Stimulated activated CD8-positive, alpha-beta memory T cell treated with anti-CD3 and anti-CD28 coated beads, Interleukin-2, amount 100 ng/mL, for 48 hours (primary cell): ENCODE results near the gene TBX1.
"Not testable (repeated sequence)": the region's sequence is repeated elsewhere in the genome, so short reads cannot be mapped to it uniquely, and the experiment has no call there.

Source experiments
- DNase-seq, 2 donors: peaks; one replicate each; pipeline ENCODE4 v3.0.0-alpha.2; 2020; ENCODE audit warnings: low read depth in 2 of 2

Gene TBX1

DNA sequence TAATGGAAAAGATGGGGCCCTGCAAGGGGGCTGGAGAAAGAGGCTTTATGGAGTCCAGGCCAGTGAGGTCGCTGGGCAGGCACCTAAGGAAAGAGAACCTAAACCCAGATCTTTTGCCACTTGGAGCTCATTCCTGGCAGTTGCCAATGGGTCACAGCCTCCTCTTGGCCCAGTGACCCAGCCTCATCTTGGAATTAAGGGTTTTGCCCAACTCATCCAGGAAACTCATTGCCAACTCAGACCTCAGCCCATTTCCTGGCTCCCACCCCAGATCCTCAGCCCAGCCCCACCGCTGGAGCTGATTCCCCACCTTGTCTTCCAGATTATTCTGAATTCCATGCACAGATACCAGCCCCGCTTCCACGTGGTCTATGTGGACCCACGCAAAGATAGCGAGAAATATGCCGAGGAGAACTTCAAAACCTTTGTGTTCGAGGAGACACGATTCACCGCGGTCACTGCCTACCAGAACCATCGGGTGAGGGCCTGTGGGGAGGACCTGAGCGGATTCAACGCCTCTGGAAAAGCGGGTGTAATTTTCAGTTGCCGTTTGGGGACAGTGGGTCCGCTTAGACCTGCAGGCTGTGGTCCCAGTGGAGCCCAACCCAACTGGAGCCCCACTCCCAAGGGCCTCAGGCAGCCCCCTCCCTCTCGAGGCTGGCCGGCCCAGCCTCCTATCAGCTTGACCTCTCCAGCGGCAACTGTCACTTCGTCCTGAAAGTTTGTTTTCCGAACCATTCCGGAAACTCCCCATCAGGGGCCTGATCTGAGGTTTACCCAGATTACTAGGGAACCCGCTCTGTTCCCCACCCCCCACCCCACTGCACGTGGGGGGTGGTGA, 4.3 kb downstream of the TBX1 start:
- no peak for DNase-seq

DNA sequence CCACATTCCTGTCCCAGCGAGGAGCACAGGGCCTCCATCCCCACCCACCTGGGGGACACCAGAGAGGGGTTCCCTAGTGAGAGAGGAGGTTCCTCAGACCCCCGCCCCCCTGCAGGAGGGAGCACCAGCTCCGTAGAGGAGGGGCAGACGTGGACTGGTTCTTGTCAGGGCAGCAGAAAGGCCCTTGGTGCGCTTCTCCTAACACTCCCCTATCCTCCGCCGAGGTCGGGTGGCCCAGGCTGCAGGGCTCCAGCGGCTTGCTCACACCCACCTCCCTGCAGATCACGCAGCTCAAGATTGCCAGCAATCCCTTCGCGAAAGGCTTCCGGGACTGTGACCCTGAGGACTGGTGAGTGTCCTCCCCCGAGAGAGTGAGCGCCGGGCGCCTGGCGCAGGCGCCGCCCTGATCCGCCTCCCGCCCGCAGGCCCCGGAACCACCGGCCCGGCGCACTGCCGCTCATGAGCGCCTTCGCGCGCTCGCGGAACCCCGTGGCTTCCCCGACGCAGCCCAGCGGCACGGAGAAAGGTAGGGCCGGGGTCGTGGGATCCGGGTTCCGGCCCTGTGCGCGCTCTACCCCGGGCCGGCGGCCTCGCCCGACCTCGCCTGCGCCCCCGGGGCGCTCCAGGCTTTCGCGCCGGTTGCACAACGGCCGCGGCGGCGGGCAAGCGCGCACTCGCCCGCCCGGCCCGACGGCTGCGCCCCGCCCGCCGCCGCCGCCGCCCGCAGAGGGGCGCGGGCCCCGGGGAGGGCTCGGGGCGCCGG, 5.1 kb downstream of the TBX1 start:
- DNase-seq = no peak

GRCh38 chr22:19766240-19766510, 5.6 kb downstream of the TBX1 start:
- no peak for DNase-seq

DNA sequence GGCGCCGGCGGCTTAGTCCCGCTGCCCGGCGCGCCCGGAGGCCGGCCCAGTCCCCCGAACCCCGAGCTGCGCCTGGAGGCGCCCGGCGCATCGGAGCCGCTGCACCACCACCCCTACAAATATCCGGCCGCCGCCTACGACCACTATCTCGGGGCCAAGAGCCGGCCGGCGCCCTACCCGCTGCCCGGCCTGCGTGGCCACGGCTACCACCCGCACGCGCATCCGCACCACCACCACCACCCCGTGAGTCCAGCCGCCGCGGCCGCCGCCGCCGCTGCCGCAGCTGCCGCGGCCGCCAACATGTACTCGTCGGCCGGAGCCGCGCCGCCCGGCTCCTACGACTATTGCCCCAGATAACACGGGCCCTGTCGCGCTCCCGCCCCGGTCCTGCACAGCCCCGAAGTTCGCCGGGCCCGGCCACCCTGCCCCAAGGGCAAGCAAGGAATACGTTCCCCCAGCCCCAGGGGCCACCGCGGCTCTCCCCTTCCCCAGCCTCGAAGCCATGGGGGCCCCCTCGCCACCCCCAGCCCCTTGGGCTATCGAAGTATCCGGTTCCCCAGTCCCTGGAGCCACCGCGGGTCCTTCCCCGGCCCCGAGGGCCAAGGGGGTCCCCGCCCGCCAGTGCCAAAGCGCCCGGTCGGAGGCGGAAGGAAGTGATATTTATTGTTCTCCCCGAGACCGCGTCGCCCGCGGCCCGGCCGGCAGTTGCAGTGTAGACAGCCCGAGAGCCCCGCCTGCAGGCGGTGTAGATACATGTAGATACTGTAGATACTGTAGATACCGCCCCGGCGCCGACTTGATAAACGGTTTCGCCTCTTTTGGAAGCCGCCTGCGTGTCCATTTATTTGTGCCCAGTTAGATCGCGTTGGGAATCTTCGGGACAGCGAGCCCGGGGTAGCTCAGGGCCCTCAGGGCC, 6.2 kb downstream of the TBX1 start:
- peak; percentile 36 to 40 for DNase-seq

GRCh38 chr22:19767427-19768341, 7.1 kb downstream of the TBX1 start:
- DNase-seq = no peak

GRCh38 chr22:19769393-19769715, 8.8 kb downstream of the TBX1 start:
- no peak for DNase-seq

- no peak for DNase-seq
These were observed 10.0 kb downstream of the TBX1 start for GRCh38 chr22:19770349-19771220.

GRCh38 chr22:19772422-19772672, 11.8 kb downstream of the TBX1 start:
- no peak for DNase-seq

DNA sequence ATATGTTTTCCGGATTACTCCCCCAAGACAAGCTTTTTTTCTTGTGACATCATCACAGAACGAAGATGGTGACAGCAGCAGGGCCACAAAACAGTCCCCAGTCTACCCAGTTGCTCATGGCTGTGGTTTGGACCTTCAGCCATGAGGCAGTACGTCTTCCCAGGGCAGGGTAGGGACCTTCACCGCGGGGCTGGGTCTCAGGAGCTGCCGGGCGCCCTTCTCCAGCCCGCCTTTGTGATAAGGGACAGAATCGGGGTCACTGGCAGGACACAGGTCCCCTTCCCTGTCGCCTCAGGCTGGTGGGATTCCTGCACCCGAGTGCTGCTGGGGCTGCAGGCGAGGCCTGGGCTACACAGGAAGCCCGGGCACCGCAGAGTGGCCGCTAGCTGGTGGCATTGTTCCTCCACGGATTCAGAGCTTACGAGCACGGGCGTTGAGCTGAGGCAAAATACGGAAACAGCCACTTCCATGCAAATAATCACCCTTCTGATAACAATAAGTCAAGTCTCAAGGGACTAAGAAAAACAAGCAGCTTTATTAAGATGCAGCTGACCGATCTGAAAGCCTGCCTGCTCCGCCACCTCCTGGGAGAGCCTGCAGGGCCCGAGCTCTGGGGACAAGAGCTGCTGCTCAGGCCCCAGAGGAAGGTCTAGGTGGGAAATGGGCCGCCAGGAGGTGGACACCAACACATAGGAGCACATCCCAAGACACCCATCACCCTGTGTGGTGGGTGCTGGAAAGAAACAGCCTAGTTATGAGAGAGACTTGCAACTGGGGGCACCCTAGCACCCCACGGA, 12.3 kb downstream of the TBX1 start:
- no peak for DNase-seq

DNA sequence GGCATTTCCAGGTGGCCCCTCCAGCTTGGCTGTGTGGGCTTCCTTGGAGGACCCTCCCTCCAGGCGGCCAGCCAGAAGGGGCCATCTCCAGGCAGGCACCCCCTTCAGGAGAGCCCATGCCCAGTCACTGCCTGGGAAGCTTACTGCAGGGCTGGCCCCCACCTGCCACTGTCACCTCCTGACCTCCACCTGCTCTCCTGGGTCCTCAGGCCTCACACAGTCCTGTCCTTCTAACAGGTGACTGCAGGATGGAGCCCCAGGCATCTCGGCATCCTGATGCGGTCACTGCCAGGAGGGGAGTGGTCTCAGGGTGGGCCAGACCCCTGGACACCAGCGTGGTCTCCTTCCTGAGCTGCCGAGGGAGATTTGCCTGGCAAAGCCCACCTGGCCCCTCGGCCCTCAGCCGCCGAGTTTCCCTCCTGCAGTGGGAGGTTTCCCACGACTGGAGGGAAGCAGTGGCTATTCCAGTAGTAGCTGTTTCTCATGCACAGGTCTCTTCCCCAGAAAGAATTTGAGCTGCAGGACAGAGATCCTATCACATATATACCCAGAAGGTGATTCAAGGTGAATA, 13.0 kb downstream of the TBX1 start:
- no peak for DNase-seq

- no peak for DNase-seq
These were observed 14.1 kb downstream of the TBX1 start for GRCh38 chr22:19774628-19775027.

GRCh38 chr22:19775496-19776325, 15.1 kb downstream of the TBX1 start:
- DNase-seq = no peak

GRCh38 chr22:19776433-19777031, 16.0 kb downstream of the TBX1 start:
- no peak for DNase-seq

DNA sequence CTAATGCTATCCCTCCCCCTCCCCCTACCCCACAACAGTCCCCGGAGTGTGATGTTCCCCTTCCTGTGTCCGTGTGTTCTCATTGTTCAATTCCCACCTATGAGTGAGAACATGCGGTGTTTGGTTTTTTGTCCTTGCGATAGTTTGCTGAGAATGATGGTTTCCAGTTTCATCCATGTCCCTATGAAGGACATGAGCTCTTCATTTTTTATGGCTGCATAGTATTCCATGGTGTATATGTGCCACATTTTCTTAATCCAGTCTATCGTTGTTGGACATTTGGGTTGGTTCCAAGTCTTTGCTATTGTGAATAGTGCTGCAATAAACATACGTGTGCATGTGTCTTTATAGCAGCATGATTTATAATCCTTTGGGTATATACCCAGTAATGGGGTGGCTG, 16.6 kb downstream of the TBX1 start:
- DNase-seq = not testable (repeated sequence)

DNA sequence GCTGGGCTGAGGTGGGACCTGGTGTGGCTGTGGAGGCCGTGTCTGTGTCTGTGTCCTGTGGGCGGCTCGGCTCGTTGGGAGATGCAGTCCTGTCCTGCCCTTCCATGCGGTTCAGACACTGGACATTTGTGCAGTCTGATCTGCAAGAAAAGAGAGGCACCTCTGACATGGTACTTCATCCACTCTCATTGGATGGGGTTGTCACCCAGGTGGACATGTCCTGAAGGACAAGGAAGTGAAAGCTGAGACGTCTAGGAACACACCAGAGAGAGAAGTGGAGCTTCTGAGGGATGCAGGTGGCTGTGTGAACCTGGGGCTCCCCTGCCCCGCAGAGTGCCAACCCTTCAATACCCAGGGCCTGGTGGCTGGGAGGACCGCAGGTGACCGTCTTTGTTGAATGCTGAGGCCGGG, 18.4 kb downstream of the TBX1 start:
- no peak for DNase-seq

DNA sequence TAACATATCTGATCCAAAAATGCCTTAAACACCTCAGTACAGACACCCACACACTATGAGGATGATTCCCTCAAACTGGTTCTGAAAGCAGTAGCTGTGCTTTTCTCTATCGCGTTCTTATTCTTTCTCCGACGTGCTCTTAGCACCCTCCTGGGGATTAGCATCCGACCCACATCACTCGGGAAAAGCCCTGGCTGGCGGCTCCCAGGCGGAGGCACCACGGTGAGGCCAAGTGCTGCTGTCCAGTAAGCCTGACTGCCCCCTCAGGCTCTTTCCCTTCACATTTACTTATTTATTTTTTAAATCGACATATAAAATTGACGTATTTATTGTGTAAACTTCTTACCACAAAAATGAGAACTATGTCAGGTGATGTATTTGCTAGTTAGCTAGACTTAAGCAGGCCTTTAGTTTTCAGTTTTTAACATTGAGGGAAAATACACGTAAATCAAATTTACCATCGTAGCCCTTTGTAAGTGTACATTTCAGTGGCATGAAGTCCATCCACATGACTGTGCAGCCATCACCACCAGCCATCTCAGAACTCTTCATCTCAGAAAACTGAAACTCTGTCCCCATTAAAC, 19.2 kb downstream of the TBX1 start:
- no peak for DNase-seq

DNA sequence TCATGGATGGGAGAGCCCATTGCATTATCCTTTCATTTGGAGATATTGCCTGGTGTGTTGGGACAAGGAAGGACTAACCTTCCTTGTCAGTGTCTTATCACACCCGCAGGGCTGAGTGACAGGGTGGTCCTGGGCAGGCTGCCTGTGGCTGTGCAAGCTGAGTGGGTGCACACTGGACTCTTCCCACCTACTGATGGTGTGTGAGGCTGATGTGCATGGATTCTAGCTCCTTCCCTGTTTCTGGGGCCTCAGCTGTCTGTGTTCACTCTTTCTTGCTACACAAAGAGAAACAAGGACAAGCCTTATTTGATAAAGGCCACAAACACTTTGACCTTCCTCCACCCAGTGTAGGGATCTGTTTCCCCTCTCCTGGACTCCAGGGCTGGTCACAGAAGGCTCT, 22.0 kb downstream of the TBX1 start:
- no peak for DNase-seq
